GM19023 (cell line): ENCODE results near the gene CRB1.
"Not testable (repeated sequence)": the region's sequence is repeated elsewhere in the genome, so short reads cannot be mapped to it uniquely, and the experiment has no call there.

Experiments
- ATAC-seq: cut with Tn5 transposase; IDR thresholded peaks from one replicate; pipeline ENCODE4 v1.9.1; 2021; ENCODE audit warnings: mild to moderate bottlenecking, moderate library complexity; ENCODE audit not compliant: unreplicated experiment

Gene CRB1

GRCh38 chr1:197453376-197454058 is 185.5 kb downstream of the CRB1 start:
- ATAC-seq = no peak

DNA sequence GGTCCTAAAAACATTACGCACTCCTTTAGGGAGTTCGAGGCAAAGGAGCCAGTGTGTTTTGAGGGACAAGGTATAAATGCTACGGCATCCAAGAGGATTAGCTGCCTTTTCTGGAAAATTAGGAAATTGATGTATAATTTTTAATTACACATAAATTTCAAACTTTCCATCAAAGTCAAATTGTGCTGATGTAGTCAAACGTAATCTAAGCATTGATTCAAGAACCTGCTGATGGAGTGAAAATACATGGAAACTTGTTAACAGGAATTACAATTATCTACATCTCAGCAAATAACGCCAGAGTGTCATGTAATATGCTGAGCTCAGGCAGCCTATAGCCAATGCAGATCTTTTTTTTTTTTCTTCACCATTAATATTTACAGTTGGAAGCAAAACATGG is 194.5 kb downstream of the CRB1 start:
- ATAC-seq = no peak

- ATAC-seq = no peak
Observed at GRCh38 chr1:197463142-197463541, 195.1 kb downstream of the CRB1 start.

- ATAC-seq = no peak
Observed at GRCh38 chr1:197464044-197464443, 196.0 kb downstream of the CRB1 start.

- ATAC-seq = no peak
Observed at GRCh38 chr1:197465528-197466327, 197.7 kb downstream of the CRB1 start.

- no peak for ATAC-seq
Observed at GRCh38 chr1:197466813-197467212, 198.8 kb downstream of the CRB1 start.

DNA sequence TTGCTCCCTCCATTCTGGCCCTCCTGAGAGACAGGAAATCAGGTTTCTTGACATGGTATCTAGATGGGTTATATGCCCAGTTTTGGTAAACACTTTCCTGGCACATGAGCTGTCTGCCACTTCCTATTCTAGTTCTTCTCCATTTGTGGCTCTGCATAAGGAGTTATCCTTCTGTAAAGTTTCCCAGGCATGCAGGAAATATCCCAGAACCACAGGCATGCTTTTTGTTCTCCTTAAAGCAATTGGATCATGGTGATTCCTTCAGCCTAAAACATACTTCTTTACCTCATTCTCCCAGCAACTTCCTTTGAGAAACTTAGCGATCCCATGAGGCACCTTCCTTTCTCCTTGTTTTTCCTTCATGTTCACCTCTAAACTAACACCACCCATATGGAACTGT is 199.8 kb downstream of the CRB1 start:
- no peak for ATAC-seq

- ATAC-seq = no peak
Observed at GRCh38 chr1:197468543-197469175, 200.6 kb downstream of the CRB1 start.

GRCh38 chr1:197469620-197470210 is 201.7 kb downstream of the CRB1 start:
- ATAC-seq = no peak

- ATAC-seq = no peak
Observed at GRCh38 chr1:197470330-197470729, 202.3 kb downstream of the CRB1 start.

DNA sequence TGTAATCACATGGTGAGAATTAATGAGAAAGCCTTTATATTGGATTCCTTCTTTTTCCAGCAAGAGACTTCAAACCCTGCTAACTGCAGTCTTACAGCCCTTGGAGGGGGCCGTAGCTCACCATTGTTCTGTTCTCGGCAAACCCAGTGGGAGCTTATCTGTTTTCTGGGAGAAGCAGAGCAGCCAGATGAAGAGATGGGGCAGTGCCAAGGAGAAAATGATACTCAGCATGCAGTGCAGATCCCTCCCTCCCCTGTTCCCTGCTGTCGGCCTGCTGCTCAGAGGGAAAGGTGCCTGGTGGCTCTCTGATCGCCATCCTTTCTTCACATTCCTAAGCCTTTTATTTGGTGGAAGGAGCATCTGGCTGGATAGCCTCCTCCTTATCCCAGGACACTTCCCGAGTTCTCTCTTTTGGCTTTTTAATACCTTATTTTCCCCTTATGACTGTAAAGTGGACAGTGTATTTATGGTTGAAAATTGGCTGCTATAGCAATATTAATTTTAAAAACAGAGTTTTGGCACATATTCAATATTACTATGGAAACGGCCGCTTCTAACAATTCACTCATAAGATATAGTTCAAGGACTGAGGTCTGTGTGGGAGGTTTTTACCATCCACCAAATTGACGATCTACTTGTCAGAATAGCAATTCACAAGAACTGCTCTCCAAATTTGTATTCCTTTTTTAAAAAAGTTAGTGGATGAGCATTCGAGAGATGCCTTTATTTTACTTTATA is 203.4 kb downstream of the CRB1 start:
- ATAC-seq = no peak

DNA sequence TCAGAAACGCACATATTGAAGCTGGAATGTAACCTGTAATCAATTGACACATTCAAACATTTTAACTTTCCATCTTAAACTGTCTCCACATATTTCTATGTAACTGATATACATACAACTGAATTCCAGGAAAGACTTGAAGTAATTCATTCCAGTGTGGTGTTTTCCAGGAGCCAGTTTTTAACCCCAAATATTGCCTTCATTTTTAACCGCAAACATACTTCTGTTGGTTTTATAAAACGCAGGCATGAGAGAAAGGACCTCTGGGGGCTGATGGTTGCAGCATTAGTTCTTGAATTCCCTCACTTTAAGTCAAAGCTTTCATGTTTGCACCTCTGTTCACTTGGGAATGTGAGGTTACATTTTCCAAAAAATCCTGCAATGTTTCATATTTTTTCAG is 204.1 kb downstream of the CRB1 start:
- ATAC-seq = no peak

DNA sequence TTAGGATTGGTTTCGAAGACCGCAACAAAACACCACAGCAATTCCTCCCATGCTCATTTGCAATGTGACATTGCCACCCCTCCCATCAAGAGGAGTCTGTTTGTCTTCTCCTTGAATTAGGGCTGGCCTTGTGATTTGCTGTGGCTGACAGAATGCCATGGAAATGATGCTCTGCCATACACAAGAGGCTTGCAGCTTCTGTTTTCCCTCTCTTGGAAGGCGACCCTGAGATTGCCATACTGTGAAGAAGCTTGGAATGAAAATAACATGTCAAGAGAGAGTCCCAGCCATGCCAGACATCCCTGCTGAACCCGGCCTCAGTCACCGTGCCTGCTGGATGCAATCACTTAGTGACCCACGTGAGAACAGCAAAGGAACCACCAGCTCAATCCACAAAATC is 212.4 kb downstream of the CRB1 start:
- no peak for ATAC-seq

- no peak for ATAC-seq
Observed at GRCh38 chr1:197481101-197481500, 213.0 kb downstream of the CRB1 start.

DNA sequence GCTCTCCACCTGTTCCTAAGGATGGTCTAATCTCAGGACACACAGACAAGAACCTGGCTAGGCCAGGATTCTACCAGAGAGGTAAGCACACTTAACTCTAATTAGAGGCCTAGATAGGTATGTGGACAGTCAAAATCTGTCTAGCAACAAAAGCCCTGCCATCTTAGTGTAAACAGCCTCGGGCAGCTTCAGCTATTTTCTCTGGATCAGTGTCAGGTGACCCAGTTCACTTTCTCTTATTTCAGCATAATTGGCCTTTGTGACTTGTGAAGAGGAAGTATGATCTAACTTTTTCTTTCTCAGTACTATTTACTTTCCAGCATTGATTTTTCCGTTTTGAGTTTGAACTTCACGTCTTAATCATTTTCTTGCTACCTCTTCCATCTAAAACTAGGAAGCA is 217.7 kb downstream of the CRB1 start:
- no peak for ATAC-seq

GRCh38 chr1:197486946-197487345 is 218.9 kb downstream of the CRB1 start:
- ATAC-seq = no peak

- ATAC-seq = not testable (repeated sequence)
Observed at GRCh38 chr1:197491505-197491904, 223.5 kb downstream of the CRB1 start.

DNA sequence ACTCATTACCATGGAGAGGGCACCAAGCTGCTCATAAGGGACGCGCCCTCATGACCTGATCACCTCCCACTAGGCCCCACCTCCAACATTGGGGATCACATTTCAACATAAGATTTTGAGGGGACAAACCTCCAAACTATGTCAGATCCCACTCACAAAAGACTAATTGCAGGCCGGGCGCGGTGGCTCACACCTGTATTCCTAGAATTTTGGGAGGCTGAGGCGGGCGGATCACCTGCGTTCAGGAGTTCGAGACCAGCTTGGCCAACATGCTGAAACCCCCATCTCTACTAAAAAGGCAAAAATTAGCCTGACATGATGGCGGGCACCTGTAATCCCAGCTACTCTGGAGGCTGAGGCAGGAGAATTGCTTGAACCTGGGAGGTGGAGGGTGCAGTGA is 228.7 kb downstream of the CRB1 start:
- no peak for ATAC-seq

DNA sequence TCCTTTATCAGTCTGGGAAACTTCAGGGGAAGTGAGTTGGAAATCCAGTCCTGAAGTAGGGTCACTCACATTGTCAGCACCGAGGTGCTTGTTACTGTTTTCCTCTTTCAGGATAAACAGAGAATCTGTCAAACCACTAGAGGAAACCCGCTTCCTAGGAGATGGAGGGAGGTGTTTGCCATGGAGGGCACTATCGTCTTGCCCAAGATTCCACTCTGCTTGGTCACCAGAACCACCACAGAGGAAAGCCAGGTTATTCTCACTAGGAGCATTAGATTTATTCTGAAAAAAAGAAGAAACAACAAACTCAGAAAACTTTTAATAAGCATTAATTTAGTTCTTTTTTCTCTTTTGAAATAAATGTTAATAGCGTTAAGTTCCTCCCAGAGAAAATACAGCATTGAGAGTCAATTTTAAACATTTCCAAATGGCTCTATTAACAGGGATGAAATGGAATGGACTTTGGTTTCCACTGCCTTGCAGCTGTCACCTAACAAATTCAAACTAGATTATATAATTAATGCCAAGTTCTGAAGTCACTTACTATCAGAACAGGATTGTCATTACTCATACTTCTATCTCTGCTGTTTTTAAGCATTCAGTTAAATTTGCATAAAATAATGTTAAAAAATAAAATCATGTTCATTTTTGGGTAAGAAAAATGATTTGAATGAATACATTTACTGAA is 242.8 kb downstream of the CRB1 start:
- ATAC-seq = no peak

DNA sequence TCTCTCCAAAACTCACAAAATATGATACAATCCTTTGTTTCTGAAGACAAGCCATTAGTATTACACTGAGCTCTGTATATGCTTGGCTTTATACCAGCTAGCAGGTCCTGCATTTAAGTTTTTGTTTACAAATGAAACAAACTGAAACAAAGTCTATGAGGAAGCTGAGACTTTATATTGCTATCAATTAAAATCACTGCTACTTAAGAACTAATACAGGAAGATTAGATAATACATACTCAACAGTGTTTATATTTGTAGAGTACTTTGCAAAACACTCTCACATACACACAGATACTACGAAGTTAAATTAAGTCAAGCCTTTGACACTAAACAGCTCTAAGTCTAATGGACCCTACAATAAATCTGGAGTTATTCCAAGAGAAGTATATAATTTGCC is 247.4 kb downstream of the CRB1 start:
- no peak for ATAC-seq
